ENCODE data around the gene HSD17B13.
A peak's percentile ranks its signal among the peaks of the same experiment; 100 is the strongest.
"Not testable (repeated sequence)": the region's sequence is repeated elsewhere in the genome, so short reads cannot be mapped to it uniquely, and the experiment has no call there.

Gene HSD17B13

GRCh38 chr4:87322754-87323153, at the start of gene HSD17B13:
Gene HSD17B13 (minus strand): TSS chr4:87322882. CDS start chr4:87322841, 41 bp downstream.
- no peak within 1 kb of the TSS for H3K4me3 ChIP-seq
- H3K27ac ChIP-seq: no peak within 1 kb of the TSS

- Histone ChIP-seq H3K4me3 (no peak overlapping the region), H3K27ac (peak overlapping the region in 4 of 21 experiments; percentile 17 to 54 (median 44))
Observed at GRCh38 chr4:87370068-87370467, 47.4 kb upstream of the HSD17B13 start.

- no peak overlapping the region for H3K4me3 ChIP-seq
- H3K27ac ChIP-seq: no peak overlapping the region
Observed at GRCh38 chr4:87366521-87367162, 44.0 kb upstream of the HSD17B13 start.

- Histone ChIP-seq H3K4me3 (no peak overlapping the region), H3K27ac (no peak overlapping the region)
Observed at GRCh38 chr4:87365348-87365747, 42.7 kb upstream of the HSD17B13 start.

- Histone ChIP-seq H3K4me3 (no peak overlapping the region), H3K27ac (no peak overlapping the region)
Observed at GRCh38 chr4:87363552-87363951, 40.9 kb upstream of the HSD17B13 start.

GRCh38 chr4:87360338-87360935, 37.8 kb upstream of the HSD17B13 start:
- no peak overlapping the region for H3K4me3 ChIP-seq
- H3K27ac ChIP-seq: no peak overlapping the region

- no peak overlapping the region for H3K4me3 ChIP-seq
- H3K27ac ChIP-seq: no peak overlapping the region
Observed at GRCh38 chr4:87359258-87359657, 36.6 kb upstream of the HSD17B13 start.

GRCh38 chr4:87356832-87357526, 34.3 kb upstream of the HSD17B13 start:
- Histone ChIP-seq H3K4me3 (no peak overlapping the region), H3K27ac (no peak overlapping the region)

GRCh38 chr4:87354168-87355102, 31.8 kb upstream of the HSD17B13 start:
- H3K27ac ChIP-seq: peak overlapping the region in 2 of 21 experiments; percentile 26 to 46
- no peak overlapping the region for H3K4me3 ChIP-seq

- H3K4me3 ChIP-seq: no peak overlapping the region
- peak overlapping the region in 2 of 21 experiments; percentile 26 to 46 for H3K27ac ChIP-seq
Observed at GRCh38 chr4:87353592-87353991, 30.9 kb upstream of the HSD17B13 start.

- no peak overlapping the region for H3K27ac ChIP-seq
- no peak overlapping the region for H3K4me3 ChIP-seq
Observed at GRCh38 chr4:87345139-87345538, 22.5 kb upstream of the HSD17B13 start.

GRCh38 chr4:87342872-87343271, 20.2 kb upstream of the HSD17B13 start:
- Histone ChIP-seq H3K4me3 (no peak overlapping the region), H3K27ac (no peak overlapping the region)

GRCh38 chr4:87341954-87342635, 19.4 kb upstream of the HSD17B13 start:
- peak overlapping the region in 1 of 7 experiments; percentile 3 for H3K4me3 ChIP-seq
- not testable (repeated sequence) for H3K27ac ChIP-seq

- no peak overlapping the region for H3K27ac ChIP-seq
- H3K4me3 ChIP-seq: no peak overlapping the region
Observed at GRCh38 chr4:87339440-87339839, 16.8 kb upstream of the HSD17B13 start.

GRCh38 chr4:87337361-87337760, 14.7 kb upstream of the HSD17B13 start:
- no peak overlapping the region for H3K27ac ChIP-seq

GRCh38 chr4:87333267-87333666, 10.6 kb upstream of the HSD17B13 start:
- no peak overlapping the region for H3K27ac ChIP-seq

More at GRCh38 chr4:87337361-87337760, 14.7 kb upstream of the HSD17B13 start:
- H3K4me3 ChIP-seq: no peak overlapping the region

GRCh38 chr4:87330761-87331160, 8.1 kb upstream of the HSD17B13 start:
- Histone ChIP-seq H3K27ac (no peak overlapping the region), H3K4me3 (no peak overlapping the region)

More at GRCh38 chr4:87333267-87333666, 10.6 kb upstream of the HSD17B13 start:
- no peak overlapping the region for H3K4me3 ChIP-seq

GRCh38 chr4:87327136-87327535, 4.5 kb upstream of the HSD17B13 start:
- H3K27ac ChIP-seq: no peak overlapping the region
- H3K4me3 ChIP-seq: no peak overlapping the region

- Histone ChIP-seq H3K4me3 (no peak overlapping the region), H3K27ac (no peak overlapping the region)
Observed at GRCh38 chr4:87326460-87326859, 3.8 kb upstream of the HSD17B13 start.

All from skin epidermis (tissue), 12 donors.